ENCODE measurements around the gene EIF3D. TPM values are rescaled to one million over a fixed set of nuclear protein-coding genes. Genes with fewer than 3 reads are reported as not detected.

Gene EIF3D
- total and polyA plus RNA-seq, 2 of the 13 experiments (the other 11 are each of a cell fraction or from before 2014, with no cell fraction given), result 118 to 274 TPM

- peak; percentile 79 for TF ChIP-seq PHF21A (CRISPR knock-in tag; IDR thresholded peaks at IDR 0.05)
- TF ChIP-seq KMT2A (CRISPR knock-in tag; IDR thresholded peaks at IDR 0.05), result peak; percentile 64; the same call in 1 of the 2 replicates
- no peak for TF ChIP-seq ZNF83 (CRISPR knock-in tag; IDR thresholded peaks at IDR 0.05; ENCODE audit: borderline replicate concordance)
- peak; percentile 10 to 13; a peak in 2 of 4 replicates for TF ChIP-seq EP300 (IDR thresholded peaks at IDR 0.05; ENCODE audit: low read depth in 2 of 2, low read length in 2 of 2)
- no peak for TF ChIP-seq EP300 (CRISPR knock-in tag; IDR thresholded peaks at IDR 0.05; ENCODE audit: borderline replicate concordance)
- TF ChIP-seq, protein P1, sequence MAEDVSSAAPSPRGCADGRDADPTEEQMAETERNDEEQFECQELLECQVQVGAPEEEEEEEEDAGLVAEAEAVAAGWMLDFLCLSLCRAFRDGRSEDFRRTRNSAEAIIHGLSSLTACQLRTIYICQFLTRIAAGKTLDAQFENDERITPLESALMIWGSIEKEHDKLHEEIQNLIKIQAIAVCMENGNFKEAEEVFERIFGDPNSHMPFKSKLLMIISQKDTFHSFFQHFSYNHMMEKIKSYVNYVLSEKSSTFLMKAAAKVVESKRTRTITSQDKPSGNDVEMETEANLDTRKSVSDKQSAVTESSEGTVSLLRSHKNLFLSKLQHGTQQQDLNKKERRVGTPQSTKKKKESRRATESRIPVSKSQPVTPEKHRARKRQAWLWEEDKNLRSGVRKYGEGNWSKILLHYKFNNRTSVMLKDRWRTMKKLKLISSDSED (CRISPR knock-in tag; IDR thresholded peaks at IDR 0.05), result no peak
- 0 out of 2 replicates have a peak, but pooled peaks have one; percentile 17 for TF ChIP-seq PAX8 (CRISPR knock-in tag; IDR thresholded peaks at IDR 0.05; ENCODE audit: borderline replicate concordance)
- peak; percentile 48; the same call in 1 of the 2 replicates for TF ChIP-seq FOXC1 (CRISPR knock-in tag; IDR thresholded peaks at IDR 0.05; ENCODE audit: borderline replicate concordance)
- TF ChIP-seq, protein P2, sequence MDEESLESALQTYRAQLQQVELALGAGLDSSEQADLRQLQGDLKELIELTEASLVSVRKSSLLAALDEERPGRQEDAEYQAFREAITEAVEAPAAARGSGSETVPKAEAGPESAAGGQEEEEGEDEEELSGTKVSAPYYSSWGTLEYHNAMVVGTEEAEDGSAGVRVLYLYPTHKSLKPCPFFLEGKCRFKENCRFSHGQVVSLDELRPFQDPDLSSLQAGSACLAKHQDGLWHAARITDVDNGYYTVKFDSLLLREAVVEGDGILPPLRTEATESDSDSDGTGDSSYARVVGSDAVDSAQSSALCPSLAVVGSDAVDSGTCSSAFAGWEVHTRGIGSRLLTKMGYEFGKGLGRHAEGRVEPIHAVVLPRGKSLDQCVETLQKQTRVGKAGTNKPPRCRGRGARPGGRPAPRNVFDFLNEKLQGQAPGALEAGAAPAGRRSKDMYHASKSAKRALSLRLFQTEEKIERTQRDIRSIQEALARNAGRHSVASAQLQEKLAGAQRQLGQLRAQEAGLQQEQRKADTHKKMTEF (CRISPR knock-in tag; IDR thresholded peaks at IDR 0.05), result peak; percentile 77
- TF ChIP-seq ZNF550 (CRISPR knock-in tag; IDR thresholded peaks at IDR 0.05; ENCODE audit: borderline replicate concordance), result no peak
- no peak for TF ChIP-seq HMG20A (CRISPR knock-in tag; IDR thresholded peaks at IDR 0.05; ENCODE audit: borderline replicate concordance)
- peak; percentile 12; the same call in 1 of the 2 replicates for TF ChIP-seq KLF9 (CRISPR knock-in tag; IDR thresholded peaks at IDR 0.05; ENCODE audit: low read depth)
- TF ChIP-seq NCOR1 (IDR thresholded peaks at IDR 0.05; ENCODE audit: borderline replicate concordance, low read length), result peak; percentile 49; the same call in 1 of the 2 replicates
- peak; percentile 86 for TF ChIP-seq ASH2L (IDR thresholded peaks at IDR 0.05; ENCODE audit: insufficient read length, low read depth, low read length)
- TF ChIP-seq ZNF776 (CRISPR knock-in tag; IDR thresholded peaks at IDR 0.05), result 0 out of 2 replicates have a peak, but pooled peaks have one; percentile 65
- peak; percentile 37; the same call in 1 of the 2 replicates for TF ChIP-seq ZNF563 (CRISPR knock-in tag; IDR thresholded peaks at IDR 0.05)
- no peak for TF ChIP-seq CBX1 (IDR thresholded peaks at IDR 0.05; ENCODE audit: low read depth)
- TF ChIP-seq, protein P3, sequence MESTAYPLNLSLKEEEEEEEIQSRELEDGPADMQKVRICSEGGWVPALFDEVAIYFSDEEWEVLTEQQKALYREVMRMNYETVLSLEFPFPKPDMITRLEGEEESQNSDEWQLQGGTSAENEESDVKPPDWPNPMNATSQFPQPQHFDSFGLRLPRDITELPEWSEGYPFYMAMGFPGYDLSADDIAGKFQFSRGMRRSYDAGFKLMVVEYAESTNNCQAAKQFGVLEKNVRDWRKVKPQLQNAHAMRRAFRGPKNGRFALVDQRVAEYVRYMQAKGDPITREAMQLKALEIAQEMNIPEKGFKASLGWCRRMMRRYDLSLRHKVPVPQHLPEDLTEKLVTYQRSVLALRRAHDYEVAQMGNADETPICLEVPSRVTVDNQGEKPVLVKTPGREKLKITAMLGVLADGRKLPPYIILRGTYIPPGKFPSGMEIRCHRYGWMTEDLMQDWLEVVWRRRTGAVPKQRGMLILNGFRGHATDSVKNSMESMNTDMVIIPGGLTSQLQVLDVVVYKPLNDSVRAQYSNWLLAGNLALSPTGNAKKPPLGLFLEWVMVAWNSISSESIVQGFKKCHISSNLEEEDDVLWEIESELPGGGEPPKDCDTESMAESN (CRISPR knock-in tag; conservative IDR thresholded peaks at IDR 0.05), result no peak; the same call in 1 of the 2 replicates
- no peak; the same call in 1 of the 2 replicates for TF ChIP-seq ZNF761 (CRISPR knock-in tag; conservative IDR thresholded peaks at IDR 0.05)
- 0 out of 2 replicates have a peak, but pooled peaks have one; percentile 26 for TF ChIP-seq NFIC (IDR thresholded peaks at IDR 0.05; ENCODE audit: low read length)
- peak; percentile 32; the same call in 1 of the 2 replicates for TF ChIP-seq ZNF333 (CRISPR knock-in tag; IDR thresholded peaks at IDR 0.05; ENCODE audit: borderline replicate concordance)
- peak; percentile 55; the same call in 1 of the 2 replicates for TF ChIP-seq POGZ (CRISPR knock-in tag; IDR thresholded peaks at IDR 0.05)
- peak; percentile 63; the same call in 1 of the 2 replicates for TF ChIP-seq RFXAP (CRISPR knock-in tag; IDR thresholded peaks at IDR 0.05; ENCODE audit: borderline replicate concordance)
- TF ChIP-seq TGIF2 (CRISPR knock-in tag; IDR thresholded peaks at IDR 0.05), result peak; percentile 54; the same call in 1 of the 2 replicates
- TF ChIP-seq ZNF772 (CRISPR knock-in tag; IDR thresholded peaks at IDR 0.05), result no peak
- peak; percentile 81; the same call in 1 of the 2 replicates for TF ChIP-seq ZNF768 (CRISPR knock-in tag; IDR thresholded peaks at IDR 0.05)
Measured at GRCh38 chr22:36481393-36482168, 47.4 kb downstream of the EIF3D start, which contains the start of gene TXN2 (continued).
